CD4-positive, alpha-beta T cell (primary cell): ENCODE measurements around the gene SH3D19. TPM values are rescaled to one million over a fixed set of nuclear protein-coding genes. Genes with fewer than 3 reads are reported as not detected.

Source experiments
- ATAC-seq: fragments of 200-7000 bp; cut with Tn5 transposase; one replicate; pipeline ENCODE4 v1.10.0; 2022; ENCODE audit warnings: mild to moderate bottlenecking; ENCODE audit not compliant: poor library complexity
- CTCF ChIA-PET: fragments of 350-600 bp; sonication (Branson Sonifier 250); formaldehyde crosslinking; loops from one replicate; lab custom pipeline; 2021; ENCODE audit warnings: antibody characterized with exemption, inconsistent platforms; lab: Charles Lee
- POLR2A ChIA-PET: fragments of 350-600 bp; sonication (Branson Sonifier 250); formaldehyde crosslinking; loops from one replicate; lab custom pipeline; 2021; ENCODE audit warnings: antibody characterized with exemption, inconsistent platforms; lab: Charles Lee
- DNase-seq, 14 experiments: peaks; one replicate each; pipeline ENCODE4 v3.0.0-alpha.2; 2013 to 2020; ENCODE audit warnings: mixed read lengths in 2 of 14
- H3K27ac ChIP-seq, 2 donors: one replicate each; pipeline versions ENCODE4 v1.5.1 to v1.7.0; 2013; ENCODE audit warnings: low read length in 2 of 2, low read depth in 1 of 2, mild to moderate bottlenecking in 1 of 2
- H3K27me3 ChIP-seq, 2 experiments: 1 replicate in 1 of 2; 2 replicates in 1 of 2; pipeline versions ENCODE4 v1.6.1 to v1.7.0; 2013; ENCODE audit warnings: low read length in 2 of 2, control low read depth in 1 of 2, mild to moderate bottlenecking in 1 of 2, moderate library complexity in 1 of 2; ENCODE audit not compliant: insufficient read depth in 2 of 2, control insufficient read depth in 1 of 2
- H3K36me3 ChIP-seq: one replicate; pipeline ENCODE4 v1.6.1; 2013; ENCODE audit warnings: low read length, control low read depth; ENCODE audit not compliant: insufficient read depth
- H3K4me1 ChIP-seq: one replicate; pipeline ENCODE4 v1.6.1; 2013; ENCODE audit warnings: low read length, control low read depth; ENCODE audit not compliant: insufficient read depth
- H3K4me3 ChIP-seq: one replicate; pipeline ENCODE4 v1.5.1; 2013; ENCODE audit warnings: mild to moderate bottlenecking, low read length, moderate library complexity
- H3K9me3 ChIP-seq, 2 experiments: 1 replicate in 1 of 2; 2 replicates in 1 of 2; pipeline versions ENCODE4 v1.6.1 to v1.7.0; 2013; ENCODE audit warnings: low read length in 2 of 2, mild to moderate bottlenecking in 2 of 2, control low read depth in 1 of 2, moderate library complexity in 1 of 2; ENCODE audit not compliant: control insufficient read depth in 1 of 2, insufficient read depth in 1 of 2
- H3K27ac Mint-ChIP-seq: one replicate; pipeline ENCODE4 v1.8.0; 2020; ENCODE audit warnings: mixed read lengths
- H3K27me3 Mint-ChIP-seq: one replicate; pipeline ENCODE4 v1.8.0; 2021; ENCODE audit warnings: mixed read lengths
- H3K36me3 Mint-ChIP-seq: one replicate; pipeline ENCODE4 v1.8.0; 2021; ENCODE audit warnings: low read depth, mixed read lengths
- H3K4me1 Mint-ChIP-seq: one replicate; pipeline ENCODE4 v1.8.0; 2021; ENCODE audit warnings: low read depth, mixed read lengths
- H3K4me3 Mint-ChIP-seq: one replicate; pipeline ENCODE4 v1.8.0; 2020; ENCODE audit warnings: mild to moderate bottlenecking, mixed read lengths
- H3K9me3 Mint-ChIP-seq: one replicate; pipeline ENCODE4 v1.8.0; 2020; ENCODE audit warnings: mixed read lengths
- CTCF ChIP-seq: fragments of 200-600 bp; IDR thresholded peaks from one replicate; pipeline ENCODE4 v1.8.0; 2022; ENCODE audit warnings: antibody characterized with exemption, mild to moderate bottlenecking
- intact Hi-C, 2 experiments: fragments of 100-400 bp; cut with DNase I in 1 of 2; cut with micrococcal nuclease in 1 of 2; formaldehyde crosslinking; loops; one replicate each; pipeline versions ENCODE4 v1.15.1 to v1.9.0; 2023 to 2025; cut with DNase I, micrococcal nuclease
- total RNA-seq, 174 experiments: library from RNA in 2 of 174; stranded (reverse) in 2 of 174; gene quantifications; one replicate each; pipeline ENCODE4 v1.2.3 and lab custom pipeline; 2021 to 2026

Gene SH3D19
- total RNA-seq, 2 experiments from 2014 or later = 0.27 TPM; not detected in 1

- Histone ChIP-seq H3K27ac (no peak overlapping the region), H3K9me3 (no peaks in the 10 kb centered on the region), H3K27me3 (no peaks in the 10 kb centered on the region), H3K4me3 (no peak overlapping the region), H3K36me3 (no peaks in the 10 kb centered on the region), H3K4me1 (no peaks in the 10 kb centered on the region)
- DNase-seq = no peak
- no peaks in the 10 kb centered on the region for H3K4me1 Mint-ChIP-seq
- intact Hi-C loops = no loop called here
- no peaks in the 10 kb centered on the region for H3K36me3 Mint-ChIP-seq
- TF ChIP-seq CTCF = no peak
- POLR2A ChIA-PET = no interaction called here
- ATAC-seq = no peak
- H3K4me3 Mint-ChIP-seq = no peak overlapping the region
- H3K27me3 Mint-ChIP-seq = no peaks in the 10 kb centered on the region
- no peaks in the 10 kb centered on the region for H3K9me3 Mint-ChIP-seq
- CTCF ChIA-PET = no interaction called here
- no peak overlapping the region for H3K27ac Mint-ChIP-seq
Measured at GRCh38 chr4:151204925-151205524, 120.4 kb downstream of the SH3D19 start.

- Histone ChIP-seq H3K27me3 (no peaks in the 10 kb centered on the region), H3K4me3 (no peak overlapping the region), H3K4me1 (no peaks in the 10 kb centered on the region), H3K27ac (no peak overlapping the region), H3K36me3 (no peaks in the 10 kb centered on the region), H3K9me3 (no peaks in the 10 kb centered on the region)
- no peak for TF ChIP-seq CTCF
- CTCF ChIA-PET = no interaction called here
- H3K27me3 Mint-ChIP-seq = no peaks in the 10 kb centered on the region
- H3K36me3 Mint-ChIP-seq = no peaks in the 10 kb centered on the region
- ATAC-seq (no peak), DNase-seq (no peak)
- no peak overlapping the region for H3K4me3 Mint-ChIP-seq
- POLR2A ChIA-PET = no interaction called here
- intact Hi-C loops = no loop called here
- no peak overlapping the region for H3K27ac Mint-ChIP-seq
- no peaks in the 10 kb centered on the region for H3K4me1 Mint-ChIP-seq
- H3K9me3 Mint-ChIP-seq = no peaks in the 10 kb centered on the region
Measured at GRCh38 chr4:151202851-151203455, 122.5 kb downstream of the SH3D19 start.

GRCh38 chr4:151202381-151202780, 123.0 kb downstream of the SH3D19 start:
- Mint-ChIP-seq H3K27me3 (no peaks in the 10 kb centered on the region), H3K9me3 (no peaks in the 10 kb centered on the region), H3K4me3 (no peak overlapping the region), H3K4me1 (no peaks in the 10 kb centered on the region), H3K36me3 (no peaks in the 10 kb centered on the region), H3K27ac (no peak overlapping the region)
- intact Hi-C loops = no loop called here
- Histone ChIP-seq H3K27ac (no peak overlapping the region), H3K36me3 (no peaks in the 10 kb centered on the region), H3K4me3 (no peak overlapping the region), H3K9me3 (no peaks in the 10 kb centered on the region), H3K27me3 (no peaks in the 10 kb centered on the region), H3K4me1 (no peaks in the 10 kb centered on the region)
- no peak for TF ChIP-seq CTCF
- ChIA-PET CTCF (no interaction called here), POLR2A (no interaction called here)
- DNase-seq (no peak), ATAC-seq (no peak)
